A549 (cell line): ENCODE measurements around the gene SLC25A34.

ENCODE experiments used
- BHLHE40 ChIP-seq: IDR thresholded peaks from 2 replicates; pipeline ENCODE4 v1.6.1; 2012; ENCODE audit warnings: low read depth, low read length, inconsistent platforms
- CEBPB ChIP-seq, 2 experiments: fragments of >200 bp in 1 of 2; sonication (Bioruptor Twin) in 1 of 2; formaldehyde crosslinking in 1 of 2; IDR thresholded peaks; 2 replicates each; pipeline ENCODE4 v1.6.1; 2012 to 2016
- HOXA7 ChIP-seq: fragments of 250-450 bp; sonication (Bioruptor Pico); IDR thresholded peaks from 2 replicates; pipeline ENCODE4 v1.5.0; 2020; ENCODE audit warnings: mild to moderate bottlenecking, moderate library complexity
- JUNB ChIP-seq: fragments of >200 bp; sonication (Bioruptor Twin); formaldehyde crosslinking; IDR thresholded peaks from 2 replicates; pipeline ENCODE4 v1.6.1; 2016
- MAX ChIP-seq: IDR thresholded peaks from 2 replicates; pipeline ENCODE4 v1.6.1; 2012
- POLR2A ChIP-seq: IDR thresholded peaks from 2 replicates; pipeline ENCODE4 v1.6.1; 2012; ENCODE audit warnings: mild to moderate bottlenecking, low read length
- RFX5 ChIP-seq: fragments of 450-650 bp; IDR thresholded peaks from 2 replicates; pipeline ENCODE4 v1.7.1; 2014; ENCODE audit warnings: antibody characterized with exemption, mild to moderate bottlenecking, moderate library complexity
- SMC3 ChIP-seq: fragments of >200 bp; sonication (Bioruptor Twin); formaldehyde crosslinking; IDR thresholded peaks from 3 replicates; pipeline ENCODE4 v1.6.1; 2018; ENCODE audit warnings: inconsistent platforms
- SREBF2 ChIP-seq: fragments of 450-650 bp; IDR thresholded peaks from 2 replicates; pipeline ENCODE4 v1.6.1; 2014; ENCODE audit warnings: mild to moderate bottlenecking, moderate library complexity
- TF ChIP-seq, protein P1 (sequence below): fragments of >200 bp; sonication (Bioruptor Twin); formaldehyde crosslinking; IDR thresholded peaks from 3 replicates; pipeline ENCODE4 v1.5.1; 2016
- TF ChIP-seq, protein P2 (sequence below): fragments of 200-600 bp; sonication (generic); IDR thresholded peaks from 2 replicates; pipeline ENCODE4 v1.6.1; 2016; ENCODE audit warnings: antibody characterized with exemption, mild to moderate bottlenecking, moderate library complexity

GRCh38 chr1:15731735-15732685 lies 4.0 kb upstream of the SLC25A34 start:
- TF ChIP-seq CEBPB (IDR thresholded peaks at IDR 0.05) (no peak), RFX5 (no peak), POLR2A (no peak), SMC3 (no peak), HOXA7 (CRISPR knock-in tag) (no peak), SREBF2 (no peak), BHLHE40 (no peak), JUNB (no peak), MAX (no peak)
- TF ChIP-seq, protein P1, sequence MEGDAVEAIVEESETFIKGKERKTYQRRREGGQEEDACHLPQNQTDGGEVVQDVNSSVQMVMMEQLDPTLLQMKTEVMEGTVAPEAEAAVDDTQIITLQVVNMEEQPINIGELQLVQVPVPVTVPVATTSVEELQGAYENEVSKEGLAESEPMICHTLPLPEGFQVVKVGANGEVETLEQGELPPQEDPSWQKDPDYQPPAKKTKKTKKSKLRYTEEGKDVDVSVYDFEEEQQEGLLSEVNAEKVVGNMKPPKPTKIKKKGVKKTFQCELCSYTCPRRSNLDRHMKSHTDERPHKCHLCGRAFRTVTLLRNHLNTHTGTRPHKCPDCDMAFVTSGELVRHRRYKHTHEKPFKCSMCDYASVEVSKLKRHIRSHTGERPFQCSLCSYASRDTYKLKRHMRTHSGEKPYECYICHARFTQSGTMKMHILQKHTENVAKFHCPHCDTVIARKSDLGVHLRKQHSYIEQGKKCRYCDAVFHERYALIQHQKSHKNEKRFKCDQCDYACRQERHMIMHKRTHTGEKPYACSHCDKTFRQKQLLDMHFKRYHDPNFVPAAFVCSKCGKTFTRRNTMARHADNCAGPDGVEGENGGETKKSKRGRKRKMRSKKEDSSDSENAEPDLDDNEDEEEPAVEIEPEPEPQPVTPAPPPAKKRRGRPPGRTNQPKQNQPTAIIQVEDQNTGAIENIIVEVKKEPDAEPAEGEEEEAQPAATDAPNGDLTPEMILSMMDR = no peak
- TF ChIP-seq, protein P2, sequence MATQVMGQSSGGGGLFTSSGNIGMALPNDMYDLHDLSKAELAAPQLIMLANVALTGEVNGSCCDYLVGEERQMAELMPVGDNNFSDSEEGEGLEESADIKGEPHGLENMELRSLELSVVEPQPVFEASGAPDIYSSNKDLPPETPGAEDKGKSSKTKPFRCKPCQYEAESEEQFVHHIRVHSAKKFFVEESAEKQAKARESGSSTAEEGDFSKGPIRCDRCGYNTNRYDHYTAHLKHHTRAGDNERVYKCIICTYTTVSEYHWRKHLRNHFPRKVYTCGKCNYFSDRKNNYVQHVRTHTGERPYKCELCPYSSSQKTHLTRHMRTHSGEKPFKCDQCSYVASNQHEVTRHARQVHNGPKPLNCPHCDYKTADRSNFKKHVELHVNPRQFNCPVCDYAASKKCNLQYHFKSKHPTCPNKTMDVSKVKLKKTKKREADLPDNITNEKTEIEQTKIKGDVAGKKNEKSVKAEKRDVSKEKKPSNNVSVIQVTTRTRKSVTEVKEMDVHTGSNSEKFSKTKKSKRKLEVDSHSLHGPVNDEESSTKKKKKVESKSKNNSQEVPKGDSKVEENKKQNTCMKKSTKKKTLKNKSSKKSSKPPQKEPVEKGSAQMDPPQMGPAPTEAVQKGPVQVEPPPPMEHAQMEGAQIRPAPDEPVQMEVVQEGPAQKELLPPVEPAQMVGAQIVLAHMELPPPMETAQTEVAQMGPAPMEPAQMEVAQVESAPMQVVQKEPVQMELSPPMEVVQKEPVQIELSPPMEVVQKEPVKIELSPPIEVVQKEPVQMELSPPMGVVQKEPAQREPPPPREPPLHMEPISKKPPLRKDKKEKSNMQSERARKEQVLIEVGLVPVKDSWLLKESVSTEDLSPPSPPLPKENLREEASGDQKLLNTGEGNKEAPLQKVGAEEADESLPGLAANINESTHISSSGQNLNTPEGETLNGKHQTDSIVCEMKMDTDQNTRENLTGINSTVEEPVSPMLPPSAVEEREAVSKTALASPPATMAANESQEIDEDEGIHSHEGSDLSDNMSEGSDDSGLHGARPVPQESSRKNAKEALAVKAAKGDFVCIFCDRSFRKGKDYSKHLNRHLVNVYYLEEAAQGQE = no peak
